Measurements from ENCODE around the gene PLXNA1.

The PLXNA1 gene

GRCh38 chr3:127001486-127002194 lies 18.7 kb downstream of the PLXNA1 start:
- DNase-seq (ENCODE audit: low spot score) (no peak), FAIRE-seq (peak; percentile 42)

GRCh38 chr3:127002195-127003174 lies 19.6 kb downstream of the PLXNA1 start:
- no peak for FAIRE-seq
- DNase-seq (ENCODE audit: low spot score) = peak; percentile 96

GRCh38 chr3:127003175-127003555 lies 20.2 kb downstream of the PLXNA1 start:
- no peak for DNase-seq (ENCODE audit: low spot score)
- no peak for FAIRE-seq

- DNase-seq (ENCODE audit: low spot score) (no peak), FAIRE-seq (no peak)
Measured at GRCh38 chr3:127003601-127004280, 20.8 kb downstream of the PLXNA1 start.

GRCh38 chr3:127004641-127005397 lies 21.9 kb downstream of the PLXNA1 start:
- DNase-seq (ENCODE audit: low spot score) = no peak
- FAIRE-seq = no peak

- DNase-seq (ENCODE audit: low spot score) (no peak), FAIRE-seq (no peak)
Measured at GRCh38 chr3:127005864-127006500, 23.1 kb downstream of the PLXNA1 start.

DNA sequence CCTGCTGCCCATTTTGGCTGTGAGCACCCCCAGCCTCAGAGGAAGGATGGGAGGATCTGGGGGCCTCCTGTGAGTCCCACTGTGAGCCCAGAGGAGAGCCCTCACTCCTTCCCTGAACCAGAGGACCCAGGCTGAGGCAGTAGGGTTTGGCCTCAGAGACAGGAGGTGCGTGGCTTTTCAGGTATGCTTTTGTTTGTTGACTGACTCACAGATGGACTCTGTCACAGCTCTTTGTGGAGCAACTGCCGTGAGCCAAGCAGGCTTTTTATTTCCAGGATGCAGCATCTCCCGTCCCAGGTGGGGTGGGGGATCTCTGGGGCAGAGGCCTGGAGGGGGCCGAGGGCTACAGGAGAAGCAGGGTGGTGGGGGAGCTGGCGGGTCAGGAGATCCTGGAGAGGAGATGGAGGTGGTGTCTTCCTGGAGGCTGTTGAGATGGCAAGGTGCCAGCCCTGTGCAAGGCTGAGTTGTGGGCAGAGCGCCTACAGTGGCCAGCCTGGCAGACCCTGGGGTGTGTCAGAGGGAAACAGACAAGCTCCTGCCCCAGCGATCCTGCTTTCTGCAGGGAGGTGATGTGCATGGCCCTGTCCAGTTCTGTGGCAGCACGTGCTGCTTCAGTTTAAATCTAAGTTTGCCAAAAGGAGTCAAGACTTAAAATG lies 24.0 kb downstream of the PLXNA1 start:
- DNase-seq (ENCODE audit: low spot score) (no peak), FAIRE-seq (no peak)

DNA sequence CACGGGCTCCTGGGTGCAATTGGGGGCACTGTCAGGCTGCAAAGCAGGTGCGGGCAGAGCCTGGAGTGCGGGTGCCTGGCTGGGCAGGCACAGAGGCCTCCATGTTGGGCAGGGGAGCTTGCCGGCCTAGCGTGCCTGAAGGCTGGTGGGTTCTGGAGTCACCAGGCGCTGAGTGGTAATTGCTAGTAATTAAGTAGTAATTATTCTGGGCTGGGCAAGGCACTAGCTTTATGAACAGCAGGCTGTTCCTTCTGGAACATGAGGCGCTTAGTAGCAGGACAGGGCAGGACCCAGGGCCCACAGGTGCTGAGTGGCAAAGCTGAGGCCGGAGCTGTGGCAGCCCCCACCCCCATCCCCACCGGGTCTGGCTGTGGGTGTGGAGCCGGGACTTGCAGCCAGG lies 25.3 kb downstream of the PLXNA1 start:
- DNase-seq (ENCODE audit: low spot score) = no peak
- no peak for FAIRE-seq

DNA sequence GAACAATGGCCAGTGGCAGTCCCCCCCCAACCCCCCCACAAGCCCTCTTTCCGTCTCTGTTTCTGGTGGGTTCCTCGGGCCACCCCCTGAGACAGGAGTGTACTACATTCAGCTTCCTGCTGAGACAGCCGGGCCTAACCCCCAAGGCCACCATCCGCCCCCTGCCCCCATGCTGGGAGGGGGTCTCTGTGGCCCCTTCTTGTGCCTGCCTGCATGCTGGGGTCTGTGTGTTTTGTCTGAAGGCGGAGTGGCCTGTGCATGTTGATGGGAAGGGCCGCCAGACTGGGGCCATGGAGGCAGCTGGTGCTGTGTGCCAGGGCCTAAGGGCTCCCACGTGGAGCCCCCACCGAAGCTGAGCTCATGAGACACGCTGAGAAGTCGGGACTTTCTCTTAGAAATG lies 26.6 kb downstream of the PLXNA1 start:
- no peak for FAIRE-seq

GRCh38 chr3:127011270-127011992 lies 28.5 kb downstream of the PLXNA1 start:
- FAIRE-seq (no peak), DNase-seq (ENCODE audit: low spot score) (no peak)

More for the DNA sequence above, 26.6 kb downstream of the PLXNA1 start:
- no peak for DNase-seq (ENCODE audit: low spot score)

DNA sequence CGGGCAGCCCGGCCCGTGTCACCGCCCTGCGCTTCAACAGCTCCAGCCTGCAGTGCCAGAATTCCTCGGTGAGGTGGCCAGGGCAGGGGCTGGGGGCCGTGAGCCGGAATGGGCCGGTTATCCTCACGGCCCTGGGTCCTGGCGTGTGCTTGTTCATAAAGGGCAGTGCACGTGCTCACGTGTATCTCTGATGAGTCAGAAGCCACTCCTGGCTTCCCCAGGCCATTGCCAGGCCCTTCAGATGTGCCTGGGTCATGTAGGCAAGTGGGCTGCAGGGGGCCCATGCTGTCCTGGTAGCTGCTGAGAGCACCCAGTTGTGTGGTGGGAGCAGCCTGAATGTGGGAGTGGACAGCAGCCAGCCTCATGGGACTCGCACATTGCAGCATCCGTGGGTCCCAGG lies 29.2 kb downstream of the PLXNA1 start:
- FAIRE-seq = no peak
- DNase-seq (ENCODE audit: low spot score) = peak; percentile 42

DNA sequence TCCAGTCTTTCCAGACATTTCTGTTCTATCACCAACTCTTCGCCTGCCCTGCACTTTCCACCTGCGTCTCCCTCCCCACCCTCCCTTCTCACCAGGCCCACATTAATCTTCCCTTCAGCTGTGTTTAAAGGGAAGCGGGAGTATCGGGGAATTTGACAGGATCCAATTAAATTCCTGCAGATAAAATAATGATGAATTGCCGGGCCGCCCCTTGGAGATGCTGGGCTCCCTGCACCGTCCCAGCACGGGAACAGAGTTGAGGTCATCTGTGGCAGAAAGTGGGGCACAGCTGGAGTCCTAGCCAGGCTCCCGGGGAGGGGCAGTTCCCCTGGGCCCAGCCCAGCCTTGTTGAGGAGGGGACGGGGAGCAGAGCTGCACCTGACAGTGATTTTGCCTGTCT lies 30.3 kb downstream of the PLXNA1 start:
- DNase-seq (ENCODE audit: low spot score) (no peak), FAIRE-seq (no peak)

DNA sequence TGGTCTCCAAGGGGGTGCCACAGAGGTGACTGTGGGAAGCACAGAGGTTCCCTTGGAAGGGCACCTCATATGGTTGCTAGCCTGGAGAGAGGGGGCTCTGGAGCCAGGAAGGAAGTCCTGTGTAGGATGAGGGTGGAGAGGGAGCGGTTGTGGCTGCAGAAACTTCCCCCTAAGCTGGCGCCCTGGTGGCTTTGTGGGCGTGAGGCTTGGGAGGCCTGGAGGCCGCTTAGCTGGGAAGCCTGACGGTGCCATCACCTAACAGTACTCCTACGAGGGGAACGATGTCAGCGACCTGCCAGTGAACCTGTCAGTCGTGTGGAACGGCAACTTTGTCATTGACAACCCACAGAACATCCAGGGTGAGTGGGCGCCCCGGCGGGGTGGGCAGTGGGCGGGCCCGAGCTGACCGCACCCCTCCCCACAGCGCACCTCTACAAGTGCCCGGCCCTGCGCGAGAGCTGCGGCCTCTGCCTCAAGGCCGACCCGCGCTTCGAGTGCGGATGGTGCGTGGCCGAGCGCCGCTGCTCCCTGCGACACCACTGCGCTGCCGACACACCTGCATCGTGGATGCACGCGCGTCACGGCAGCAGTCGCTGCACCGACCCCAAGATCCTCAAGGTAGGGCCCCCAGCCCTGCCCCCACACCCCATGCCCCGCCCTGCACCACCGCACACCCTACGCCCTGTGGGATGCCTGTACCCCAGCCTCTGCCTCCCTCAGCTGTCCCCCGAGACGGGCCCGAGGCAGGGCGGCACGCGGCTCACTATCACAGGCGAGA lies 31.0 kb downstream of the PLXNA1 start:
- FAIRE-seq (no peak), DNase-seq (ENCODE audit: low spot score) (no peak)

DNA sequence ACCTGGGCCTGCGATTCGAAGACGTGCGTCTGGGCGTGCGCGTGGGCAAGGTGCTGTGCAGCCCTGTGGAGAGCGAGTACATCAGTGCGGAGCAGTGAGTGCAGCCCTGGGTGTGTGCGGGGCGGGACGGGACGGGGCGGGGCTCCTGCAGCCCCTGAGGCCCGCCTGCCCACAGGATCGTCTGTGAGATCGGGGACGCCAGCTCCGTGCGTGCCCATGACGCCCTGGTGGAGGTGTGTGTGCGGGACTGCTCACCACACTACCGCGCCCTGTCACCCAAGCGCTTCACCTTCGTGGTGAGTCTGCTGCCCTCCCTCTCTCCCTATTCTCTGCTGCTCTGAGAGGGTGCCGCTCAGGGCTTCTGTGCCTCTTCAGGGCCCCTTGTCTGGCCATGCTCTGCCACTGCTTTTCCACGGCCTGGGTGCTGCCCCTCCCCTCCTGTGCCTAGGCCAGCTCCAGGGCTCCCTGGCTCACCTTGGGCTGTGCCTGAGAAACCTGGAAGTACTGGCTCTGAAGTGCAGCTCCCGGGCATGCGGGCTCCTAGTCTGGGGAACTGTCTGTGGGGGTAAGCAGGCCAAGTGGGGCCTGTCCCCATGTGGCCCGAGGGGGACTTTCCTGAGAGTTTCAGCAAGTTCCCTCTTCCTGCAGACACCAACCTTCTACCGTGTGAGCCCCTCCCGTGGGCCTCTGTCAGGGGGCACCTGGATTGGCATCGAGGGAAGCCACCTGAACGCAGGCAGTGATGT lies 31.8 kb downstream of the PLXNA1 start:
- FAIRE-seq (no peak), DNase-seq (ENCODE audit: low spot score) (no peak)

DNA sequence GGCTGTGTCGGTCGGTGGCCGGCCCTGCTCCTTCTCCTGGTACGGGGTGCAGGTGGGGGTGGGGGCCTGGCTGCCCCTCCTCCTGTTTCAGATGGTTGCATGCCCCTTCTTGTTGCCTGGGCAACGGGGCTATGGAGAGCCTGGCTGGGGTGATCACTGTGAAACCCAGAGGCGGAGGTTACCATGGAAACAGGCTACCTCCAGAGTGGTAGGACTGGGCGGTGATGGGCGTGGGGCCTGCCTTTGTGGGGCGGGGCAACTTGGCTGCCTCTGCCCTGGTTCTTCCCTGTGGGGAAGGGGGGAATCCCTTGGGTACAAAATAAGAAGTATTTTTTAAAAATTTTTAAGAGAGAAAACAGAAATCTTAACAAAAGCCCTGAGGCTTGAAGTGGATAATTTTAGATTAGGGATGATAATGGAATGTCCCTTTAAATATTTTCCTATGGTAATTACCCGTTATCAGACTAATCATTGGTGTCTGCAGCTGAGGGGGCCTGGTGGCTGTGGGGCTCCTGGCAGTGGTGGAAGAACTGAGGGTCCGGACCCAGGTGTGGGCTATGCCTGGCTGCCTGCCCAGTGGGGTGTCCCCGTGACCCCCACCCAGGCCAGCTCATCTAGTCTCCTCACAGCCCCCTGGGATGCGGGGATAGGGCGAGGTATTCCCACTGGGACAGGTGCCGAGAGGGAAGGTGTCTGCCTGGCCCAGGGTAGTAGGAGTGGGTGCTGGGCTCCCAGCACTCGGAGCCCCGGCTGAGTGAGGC lies 32.5 kb downstream of the PLXNA1 start:
- DNase-seq (ENCODE audit: low spot score) (no peak), FAIRE-seq (no peak)

GRCh38 chr3:127016043-127016343 lies 33.1 kb downstream of the PLXNA1 start:
- DNase-seq (ENCODE audit: low spot score) (no peak), FAIRE-seq (no peak)

GRCh38 chr3:127016461-127016860 lies 33.5 kb downstream of the PLXNA1 start:
- no peak for DNase-seq (ENCODE audit: low spot score)
- no peak for FAIRE-seq

All from urothelium cell line (cell line).